CD4-positive, alpha-beta T cell (primary cell): ENCODE data around the gene SMYD3. TPM values are rescaled to one million over a fixed set of nuclear protein-coding genes. Genes with fewer than 3 reads are reported as not detected.

ENCODE experiments used
- ATAC-seq: fragments of 200-7000 bp; cut with Tn5 transposase; one replicate; pipeline ENCODE4 v1.10.0; 2022; ENCODE audit warnings: mild to moderate bottlenecking; ENCODE audit not compliant: poor library complexity
- CTCF ChIA-PET: fragments of 350-600 bp; sonication (Branson Sonifier 250); formaldehyde crosslinking; loops from one replicate; lab custom pipeline; 2021; ENCODE audit warnings: antibody characterized with exemption, inconsistent platforms; lab: Charles Lee
- POLR2A ChIA-PET: fragments of 350-600 bp; sonication (Branson Sonifier 250); formaldehyde crosslinking; loops from one replicate; lab custom pipeline; 2021; ENCODE audit warnings: antibody characterized with exemption, inconsistent platforms; lab: Charles Lee
- DNase-seq, 14 experiments: peaks; one replicate each; pipeline ENCODE4 v3.0.0-alpha.2; 2013 to 2020; ENCODE audit warnings: mixed read lengths in 2 of 14
- H3K27ac ChIP-seq, 2 donors: one replicate each; pipeline versions ENCODE4 v1.5.1 to v1.7.0; 2013; ENCODE audit warnings: low read length in 2 of 2, low read depth in 1 of 2, mild to moderate bottlenecking in 1 of 2
- H3K27me3 ChIP-seq, 2 experiments: 1 replicate in 1 of 2; 2 replicates in 1 of 2; pipeline versions ENCODE4 v1.6.1 to v1.7.0; 2013; ENCODE audit warnings: low read length in 2 of 2, control low read depth in 1 of 2, mild to moderate bottlenecking in 1 of 2, moderate library complexity in 1 of 2; ENCODE audit not compliant: insufficient read depth in 2 of 2, control insufficient read depth in 1 of 2
- H3K36me3 ChIP-seq: one replicate; pipeline ENCODE4 v1.6.1; 2013; ENCODE audit warnings: low read length, control low read depth; ENCODE audit not compliant: insufficient read depth
- H3K4me1 ChIP-seq: one replicate; pipeline ENCODE4 v1.6.1; 2013; ENCODE audit warnings: low read length, control low read depth; ENCODE audit not compliant: insufficient read depth
- H3K4me3 ChIP-seq: one replicate; pipeline ENCODE4 v1.5.1; 2013; ENCODE audit warnings: mild to moderate bottlenecking, low read length, moderate library complexity
- H3K9me3 ChIP-seq, 2 experiments: 1 replicate in 1 of 2; 2 replicates in 1 of 2; pipeline versions ENCODE4 v1.6.1 to v1.7.0; 2013; ENCODE audit warnings: low read length in 2 of 2, mild to moderate bottlenecking in 2 of 2, control low read depth in 1 of 2, moderate library complexity in 1 of 2; ENCODE audit not compliant: control insufficient read depth in 1 of 2, insufficient read depth in 1 of 2
- H3K27ac Mint-ChIP-seq: one replicate; pipeline ENCODE4 v1.8.0; 2020; ENCODE audit warnings: mixed read lengths
- H3K27me3 Mint-ChIP-seq: one replicate; pipeline ENCODE4 v1.8.0; 2021; ENCODE audit warnings: mixed read lengths
- H3K36me3 Mint-ChIP-seq: one replicate; pipeline ENCODE4 v1.8.0; 2021; ENCODE audit warnings: low read depth, mixed read lengths
- H3K4me1 Mint-ChIP-seq: one replicate; pipeline ENCODE4 v1.8.0; 2021; ENCODE audit warnings: low read depth, mixed read lengths
- H3K4me3 Mint-ChIP-seq: one replicate; pipeline ENCODE4 v1.8.0; 2020; ENCODE audit warnings: mild to moderate bottlenecking, mixed read lengths
- H3K9me3 Mint-ChIP-seq: one replicate; pipeline ENCODE4 v1.8.0; 2020; ENCODE audit warnings: mixed read lengths
- intact Hi-C, 2 experiments: fragments of 100-400 bp; cut with DNase I in 1 of 2; cut with micrococcal nuclease in 1 of 2; formaldehyde crosslinking; loops; one replicate each; pipeline versions ENCODE4 v1.15.1 to v1.9.0; 2023 to 2025; cut with DNase I, micrococcal nuclease
- total RNA-seq, 174 experiments: library from RNA in 2 of 174; stranded (reverse) in 2 of 174; gene quantifications; one replicate each; pipeline ENCODE4 v1.2.3 and lab custom pipeline; 2021 to 2026
- TF ChIP-seq, protein P1 (sequence below): fragments of 200-600 bp; IDR thresholded peaks from one replicate; pipeline ENCODE4 v1.8.0; 2022; ENCODE audit warnings: antibody characterized with exemption, mild to moderate bottlenecking

SMYD3 gene
- total RNA-seq, 2 experiments from 2014 or later: 18.8 to 19.6 TPM

DNA sequence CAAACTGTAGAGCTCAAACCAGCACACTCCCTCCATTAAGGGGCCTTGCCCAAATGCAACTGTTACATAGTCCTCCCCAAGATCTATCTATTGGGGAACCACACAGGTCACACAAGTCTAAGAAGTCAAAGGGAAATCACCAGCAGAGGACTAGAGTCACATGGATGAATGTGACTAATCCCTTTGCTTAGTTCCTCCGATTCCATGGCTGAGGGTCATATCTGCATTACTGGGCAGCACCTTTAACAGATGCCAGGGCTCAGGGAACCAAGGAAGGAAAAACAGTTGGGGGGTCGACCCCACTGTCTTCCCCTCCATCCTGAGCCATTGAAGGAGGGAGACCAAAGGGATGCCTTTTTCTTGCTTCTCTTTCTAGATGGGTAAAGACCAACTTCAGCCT lies 23.4 kb upstream of the SMYD3 start:
- H3K27me3 ChIP-seq: no peaks in the 10 kb centered on the region
- Mint-ChIP-seq H3K27me3 (no peaks in the 10 kb centered on the region), H3K36me3 (peaks cover 4% of the 10 kb centered on the region), H3K4me3 (no peak overlapping the region), H3K9me3 (peaks cover 6% of the 10 kb centered on the region), H3K4me1 (no peaks in the 10 kb centered on the region), H3K27ac (no peak overlapping the region)
- ATAC-seq (no peak), DNase-seq (no peak)
- ChIA-PET CTCF (no interaction called here), POLR2A (no interaction called here)
- no peaks in the 10 kb centered on the region for H3K36me3 ChIP-seq
- no peak overlapping the region for H3K4me3 ChIP-seq
- no peak overlapping the region for H3K27ac ChIP-seq
- intact Hi-C loops: no loop called here
- peaks cover 10 to 21% of the 10 kb centered on the region in 2 experiments for H3K9me3 ChIP-seq
- peaks cover 9% of the 10 kb centered on the region for H3K4me1 ChIP-seq
- TF ChIP-seq, protein P1, sequence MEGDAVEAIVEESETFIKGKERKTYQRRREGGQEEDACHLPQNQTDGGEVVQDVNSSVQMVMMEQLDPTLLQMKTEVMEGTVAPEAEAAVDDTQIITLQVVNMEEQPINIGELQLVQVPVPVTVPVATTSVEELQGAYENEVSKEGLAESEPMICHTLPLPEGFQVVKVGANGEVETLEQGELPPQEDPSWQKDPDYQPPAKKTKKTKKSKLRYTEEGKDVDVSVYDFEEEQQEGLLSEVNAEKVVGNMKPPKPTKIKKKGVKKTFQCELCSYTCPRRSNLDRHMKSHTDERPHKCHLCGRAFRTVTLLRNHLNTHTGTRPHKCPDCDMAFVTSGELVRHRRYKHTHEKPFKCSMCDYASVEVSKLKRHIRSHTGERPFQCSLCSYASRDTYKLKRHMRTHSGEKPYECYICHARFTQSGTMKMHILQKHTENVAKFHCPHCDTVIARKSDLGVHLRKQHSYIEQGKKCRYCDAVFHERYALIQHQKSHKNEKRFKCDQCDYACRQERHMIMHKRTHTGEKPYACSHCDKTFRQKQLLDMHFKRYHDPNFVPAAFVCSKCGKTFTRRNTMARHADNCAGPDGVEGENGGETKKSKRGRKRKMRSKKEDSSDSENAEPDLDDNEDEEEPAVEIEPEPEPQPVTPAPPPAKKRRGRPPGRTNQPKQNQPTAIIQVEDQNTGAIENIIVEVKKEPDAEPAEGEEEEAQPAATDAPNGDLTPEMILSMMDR: no peak

DNA sequence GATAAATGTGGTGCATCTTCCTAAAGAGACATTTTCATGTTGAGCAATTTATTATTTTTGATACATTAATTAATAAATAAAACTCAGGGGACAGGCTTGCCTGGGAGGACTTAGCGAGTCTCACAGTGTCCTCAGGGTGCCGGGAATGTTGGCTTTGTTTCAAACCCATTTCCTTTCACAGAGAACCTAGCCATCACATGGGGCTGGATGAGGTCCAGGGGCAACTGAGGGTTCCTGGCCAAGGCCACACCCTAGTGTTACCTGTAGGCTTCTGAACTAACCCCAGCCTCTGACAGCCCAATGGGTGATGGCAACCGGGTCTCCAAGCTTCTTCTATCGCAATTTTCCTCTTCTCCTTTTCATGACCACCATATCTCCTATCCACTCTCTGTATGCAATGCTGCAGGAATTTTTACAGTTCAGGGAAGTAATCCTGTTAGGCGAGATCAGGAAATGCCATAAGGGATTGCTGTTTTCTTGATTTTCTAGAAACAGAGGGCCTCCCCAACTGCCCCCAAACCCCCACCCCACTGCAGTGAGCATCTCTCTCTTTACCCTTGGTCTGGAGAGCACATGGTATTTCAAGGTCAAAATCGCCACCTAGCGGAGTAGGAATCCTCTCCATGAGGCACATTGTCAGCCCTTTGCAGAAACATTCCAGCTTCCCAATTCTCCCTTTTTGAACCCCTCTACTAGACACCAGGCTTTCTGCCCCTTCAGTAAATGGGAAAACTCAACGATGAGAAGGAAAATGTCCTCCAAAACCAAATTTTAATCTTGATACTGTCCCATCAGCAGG lies 22.1 kb upstream of the SMYD3 start:
- Mint-ChIP-seq H3K9me3 (peaks cover 6% of the 10 kb centered on the region), H3K27me3 (no peaks in the 10 kb centered on the region), H3K36me3 (peaks cover 4% of the 10 kb centered on the region), H3K4me3 (no peak overlapping the region), H3K4me1 (no peaks in the 10 kb centered on the region), H3K27ac (no peak overlapping the region)
- ChIA-PET CTCF (no interaction called here), POLR2A (no interaction called here)
- H3K4me3 ChIP-seq: no peak overlapping the region
- intact Hi-C loops: no loop called here
- DNase-seq (no peak), ATAC-seq (no peak)
- H3K9me3 ChIP-seq: peaks cover 10 to 21% of the 10 kb centered on the region in 2 experiments
- no peak overlapping the region for H3K27ac ChIP-seq
- H3K4me1 ChIP-seq: peaks cover 9% of the 10 kb centered on the region
- H3K27me3 ChIP-seq: no peaks in the 10 kb centered on the region
- H3K36me3 ChIP-seq: no peaks in the 10 kb centered on the region
- TF ChIP-seq, protein P1: no peak

DNA sequence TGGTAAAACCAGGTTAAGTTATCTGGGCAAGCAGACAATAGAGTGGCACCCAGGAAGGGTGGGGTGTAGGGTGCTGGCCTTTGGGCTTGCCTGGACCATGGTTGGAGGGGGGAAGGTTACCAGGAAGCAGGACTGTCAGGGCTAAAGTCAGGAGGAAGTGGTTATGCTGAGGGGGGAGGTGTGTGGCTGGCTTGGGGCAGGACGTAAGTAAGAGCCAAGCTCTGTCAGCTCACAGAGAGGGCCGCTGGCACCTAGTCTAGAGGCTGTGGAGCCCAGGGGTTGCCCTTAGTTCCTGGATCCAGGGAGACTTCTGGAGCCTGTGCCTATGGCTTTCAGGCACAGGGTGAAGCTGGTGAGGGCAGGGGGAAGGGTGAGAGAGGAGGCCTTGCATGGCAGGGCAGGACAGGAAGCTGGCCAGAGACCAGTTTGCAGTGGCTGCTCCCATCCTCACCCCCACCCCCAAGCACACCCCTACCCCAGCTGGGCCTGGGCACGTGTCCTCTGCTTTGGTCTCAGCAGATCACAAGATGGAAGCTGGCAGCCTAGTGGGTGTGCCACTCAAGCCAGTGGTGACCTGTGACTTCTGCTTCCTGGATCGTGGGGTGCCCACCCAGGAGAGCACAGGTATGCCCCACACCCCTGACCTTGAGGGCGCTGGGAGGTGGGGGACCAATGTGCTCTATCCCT lies 20.5 kb upstream of the SMYD3 start:
- TF ChIP-seq, protein P1: no peak
- peaks cover 9% of the 10 kb centered on the region for H3K4me1 ChIP-seq
- H3K27ac ChIP-seq: no peak overlapping the region
- DNase-seq: no peak
- CTCF ChIA-PET: no interaction called here
- H3K27me3 ChIP-seq: no peaks in the 10 kb centered on the region
- Mint-ChIP-seq H3K36me3 (peaks cover 4% of the 10 kb centered on the region), H3K4me1 (no peaks in the 10 kb centered on the region), H3K9me3 (peaks cover 6% of the 10 kb centered on the region), H3K27me3 (no peaks in the 10 kb centered on the region), H3K27ac (no peak overlapping the region), H3K4me3 (no peak overlapping the region)
- ATAC-seq: no peak
- H3K9me3 ChIP-seq: peaks cover 10 to 21% of the 10 kb centered on the region in 2 experiments
- POLR2A ChIA-PET: no interaction called here
- intact Hi-C loops: no loop called here
- no peak overlapping the region for H3K4me3 ChIP-seq
- H3K36me3 ChIP-seq: no peaks in the 10 kb centered on the region
